ENCODE results near the gene RBM33.

RBM33 gene

GRCh38 chr7:155745737-155746136, 101.3 kb downstream of the RBM33 start:
- no peak for TF ChIP-seq CTCF (IDR thresholded peaks at IDR 0.05; ENCODE audit: insufficient read depth, missing control alignments)
- FAIRE-seq: no peak
- DNase-seq (ENCODE audit: insufficient read length, low spot score): no peak

- FAIRE-seq: no peak
- TF ChIP-seq CTCF (IDR thresholded peaks at IDR 0.05; ENCODE audit: insufficient read depth, missing control alignments): no peak
- DNase-seq (ENCODE audit: insufficient read length, low spot score): no peak
Measured at GRCh38 chr7:155746188-155746587, 101.7 kb downstream of the RBM33 start.

GRCh38 chr7:155747209-155747608, 102.7 kb downstream of the RBM33 start:
- TF ChIP-seq CTCF (IDR thresholded peaks at IDR 0.05; ENCODE audit: insufficient read depth, missing control alignments): no peak
- no peak for FAIRE-seq
- DNase-seq (ENCODE audit: insufficient read length, low spot score): no peak

GRCh38 chr7:155749578-155749977, 105.1 kb downstream of the RBM33 start:
- FAIRE-seq (no peak), DNase-seq (ENCODE audit: insufficient read length, low spot score) (no peak)
- TF ChIP-seq CTCF (IDR thresholded peaks at IDR 0.05; ENCODE audit: insufficient read depth, missing control alignments): no peak

- FAIRE-seq (no peak), DNase-seq (ENCODE audit: insufficient read length, low spot score) (no peak)
- no peak for TF ChIP-seq CTCF (IDR thresholded peaks at IDR 0.05; ENCODE audit: insufficient read depth, missing control alignments)
Measured at GRCh38 chr7:155750255-155751125, 106.0 kb downstream of the RBM33 start.

GRCh38 chr7:155751409-155751808, 106.9 kb downstream of the RBM33 start:
- TF ChIP-seq CTCF (IDR thresholded peaks at IDR 0.05; ENCODE audit: insufficient read depth, missing control alignments): no peak
- DNase-seq (ENCODE audit: insufficient read length, low spot score): no peak
- no peak for FAIRE-seq

- TF ChIP-seq CTCF (IDR thresholded peaks at IDR 0.05; ENCODE audit: insufficient read depth, missing control alignments): no peak
- DNase-seq (ENCODE audit: insufficient read length, low spot score) (no peak), FAIRE-seq (no peak)
Measured at GRCh38 chr7:155752756-155753445, 108.4 kb downstream of the RBM33 start.

Measured in D721Med (cell line).